Ascending aorta (tissue), 2 donors: Measurements from ENCODE around the gene AIF1L. TPM values are rescaled to one million over a fixed set of nuclear protein-coding genes. Genes with fewer than 3 reads are reported as not detected.
"Not testable (repeated sequence)": the region's sequence is repeated elsewhere in the genome, so short reads cannot be mapped to it uniquely, and the experiment has no call there.

Source experiments
- DNase-seq, 2 donors: peaks; one replicate each; pipeline ENCODE4 v3.0.0-alpha.2; 2019; ENCODE audit warnings: low spot score in 2 of 2
- H3K27ac ChIP-seq, 2 donors: fragments of 200-600 bp; sonication (generic); one replicate each; pipeline ENCODE4 v1.5.1; 2016 to 2017; ENCODE audit warnings: mild to moderate bottlenecking in 1 of 2
- H3K27me3 ChIP-seq: fragments of 200-600 bp; sonication (generic); one replicate; pipeline ENCODE4 v1.5.1; 2017
- H3K36me3 ChIP-seq, 2 donors: fragments of 200-600 bp; sonication (generic); one replicate each; pipeline ENCODE4 v1.5.1; 2016
- H3K4me1 ChIP-seq, 2 donors: fragments of 200-600 bp; sonication (generic); one replicate each; pipeline ENCODE4 v1.5.1; 2016 to 2017; ENCODE audit warnings: mild to moderate bottlenecking in 1 of 2
- H3K4me3 ChIP-seq, 2 donors: fragments of 200-600 bp; sonication (generic); one replicate each; pipeline ENCODE4 v1.5.1; 2016 to 2017; ENCODE audit warnings: mild to moderate bottlenecking in 1 of 2
- H3K9me3 ChIP-seq, 2 donors: fragments of 200-600 bp; sonication (generic); one replicate each; pipeline ENCODE4 v1.5.1; 2016
- CTCF ChIP-seq, 3 experiments: fragments of 200-600 bp in 2 of 3; fragments of 450-650 bp in 1 of 3; sonication (generic) in 2 of 3; IDR thresholded peaks; one replicate each; pipeline ENCODE4 v1.5.1; 2016 to 2019; ENCODE audit warnings: antibody characterized with exemption in 3 of 3, mild to moderate bottlenecking in 1 of 3, moderate library complexity in 1 of 3
- intact Hi-C: fragments of 100-400 bp; cut with DNase I; formaldehyde crosslinking; loops from one replicate; pipeline ENCODE4 v1.15.1; 2023
- total RNA-seq: library from RNA; depleted of rRNA; stranded (reverse); fragments of >200 nt; gene quantifications from one replicate; pipeline ENCODE4 v1.1.0, GENCODE V29; 2016

The AIF1L gene
- total RNA-seq, 1 donor from 2014 or later: 30.5 TPM

DNA sequence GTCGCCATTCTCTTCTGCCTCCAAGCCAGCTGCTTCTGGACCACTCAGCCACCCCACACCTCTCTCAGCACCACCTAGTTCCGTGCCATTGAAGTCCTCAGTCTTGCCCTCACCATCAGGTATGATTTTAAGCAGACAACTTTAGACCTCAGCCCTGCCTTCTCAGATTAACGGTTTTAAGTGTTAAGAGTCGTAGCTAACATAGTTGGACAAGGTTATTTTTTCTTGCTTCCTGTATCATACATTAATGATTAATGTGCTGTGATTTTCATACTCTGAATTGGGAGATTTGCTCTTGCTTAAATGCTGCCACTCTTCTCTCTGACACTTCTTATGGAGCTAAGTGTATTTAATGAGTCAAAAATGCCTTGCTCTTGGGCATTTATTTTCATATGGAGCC, 49.9 kb downstream of the AIF1L start:
- no peaks in the 10 kb centered on the region for H3K4me1 ChIP-seq
- no peaks in the 10 kb centered on the region for H3K27me3 ChIP-seq
- no peak for DNase-seq
- no peaks in the 10 kb centered on the region for H3K9me3 ChIP-seq
- no peak for TF ChIP-seq CTCF (IDR thresholded peaks at IDR 0.05)
- intact Hi-C loops: no loop called here
- peaks cover 75 to 99% of the 10 kb centered on the region in 2 donors for H3K36me3 ChIP-seq
- H3K27ac ChIP-seq: no peak overlapping the region
- no peak overlapping the region for H3K4me3 ChIP-seq

- peaks cover 73 to 99% of the 10 kb centered on the region in 2 donors for H3K36me3 ChIP-seq
- DNase-seq: no peak
- H3K9me3 ChIP-seq: no peaks in the 10 kb centered on the region
- H3K4me3 ChIP-seq: no peak overlapping the region
- no peaks in the 10 kb centered on the region for H3K27me3 ChIP-seq
- no peak for TF ChIP-seq CTCF (IDR thresholded peaks at IDR 0.05)
- intact Hi-C loops: no loop called here
- no peak overlapping the region for H3K27ac ChIP-seq
- no peaks in the 10 kb centered on the region for H3K4me1 ChIP-seq
Observed at GRCh38 chr9:131148276-131148675, 51.9 kb downstream of the AIF1L start.

- no peak for TF ChIP-seq CTCF (IDR thresholded peaks at IDR 0.05)
- H3K27me3 ChIP-seq: no peaks in the 10 kb centered on the region
- H3K27ac ChIP-seq: no peak overlapping the region
- no peak for DNase-seq
- H3K9me3 ChIP-seq: no peaks in the 10 kb centered on the region
- no peaks in the 10 kb centered on the region for H3K4me1 ChIP-seq
- intact Hi-C loops: no loop called here
- no peak overlapping the region for H3K4me3 ChIP-seq
- peaks cover 75 to 99% of the 10 kb centered on the region in 2 donors for H3K36me3 ChIP-seq
Observed at GRCh38 chr9:131148966-131149687, 52.8 kb downstream of the AIF1L start.

GRCh38 chr9:131149688-131150053, 53.3 kb downstream of the AIF1L start:
- Histone ChIP-seq H3K9me3 (no peaks in the 10 kb centered on the region), H3K27ac (no peak overlapping the region), H3K4me1 (no peaks in the 10 kb centered on the region), H3K4me3 (no peak overlapping the region), H3K36me3 (peaks cover 75 to 99% of the 10 kb centered on the region in 2 donors), H3K27me3 (no peaks in the 10 kb centered on the region)
- DNase-seq: no peak
- intact Hi-C loops: no loop called here
- no peak for TF ChIP-seq CTCF (IDR thresholded peaks at IDR 0.05)

DNA sequence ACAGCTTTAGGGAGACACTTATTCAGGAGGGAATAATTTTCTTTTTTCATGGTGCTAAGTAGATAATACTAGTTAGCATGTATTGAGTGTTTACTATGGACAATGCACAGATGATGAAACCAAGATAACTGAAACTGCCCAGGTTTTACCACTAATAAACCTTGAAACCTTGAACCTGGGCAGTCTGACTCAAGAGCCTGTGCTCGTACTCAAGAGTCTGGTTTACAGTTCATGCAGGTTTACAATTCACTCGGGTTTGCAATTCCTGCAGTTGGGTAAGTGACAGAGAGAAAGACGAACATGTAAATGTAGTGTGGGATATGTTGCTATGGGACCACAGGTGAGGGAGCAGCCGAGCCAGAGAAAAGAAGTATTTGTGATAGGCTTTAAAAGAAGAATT, 57.3 kb downstream of the AIF1L start:
- Histone ChIP-seq H3K36me3 (peaks cover 51 to 79% of the 10 kb centered on the region in 2 donors), H3K27me3 (no peaks in the 10 kb centered on the region), H3K4me1 (no peaks in the 10 kb centered on the region), H3K9me3 (no peaks in the 10 kb centered on the region), H3K4me3 (no peak overlapping the region), H3K27ac (no peak overlapping the region)
- intact Hi-C loops: no loop called here
- TF ChIP-seq CTCF (IDR thresholded peaks at IDR 0.05): no peak
- DNase-seq: no peak

DNA sequence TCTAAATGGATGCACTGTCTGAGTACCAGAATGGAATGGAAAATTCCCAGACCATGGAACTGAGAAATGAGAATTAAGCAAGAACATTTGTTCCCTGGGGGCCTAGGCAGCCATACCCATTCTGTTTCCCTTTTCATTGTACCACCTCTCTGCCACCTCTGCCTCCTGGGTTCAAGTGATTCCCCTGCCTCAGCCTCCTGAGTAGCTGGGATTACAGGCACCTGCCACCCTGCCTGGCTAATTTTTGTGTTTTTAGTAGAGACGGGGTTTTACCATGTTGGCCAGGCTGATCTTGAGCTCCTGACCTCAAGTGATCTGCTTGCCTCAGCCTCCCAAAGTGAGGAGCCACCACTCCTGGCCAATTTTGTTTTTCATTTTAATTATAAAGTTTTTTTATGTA, 62.3 kb downstream of the AIF1L start:
- intact Hi-C loops, H3K27me3 ChIP-seq, H3K9me3 ChIP-seq, H3K27ac ChIP-seq, H3K4me1 ChIP-seq, H3K4me3 ChIP-seq, DNase-seq: not testable (repeated sequence)
- H3K36me3 ChIP-seq: peaks cover 46 to 71% of the 10 kb centered on the region in 2 donors
